HEK293 (cell line): ENCODE results near the gene JAM3.

ENCODE experiments used
- CTCF ChIA-PET: fragments of 350-600 bp; formaldehyde crosslinking; extraction: SDS; loops from one replicate; lab custom pipeline; 2021; ENCODE audit warnings: antibody characterized with exemption; lab: Yijun Ruan, JAX
- POLR2A ChIA-PET: fragments of 300-600 bp; formaldehyde crosslinking; extraction: SDS; loops from one replicate; lab custom pipeline; 2020; ENCODE audit warnings: antibody characterized with exemption, inconsistent platforms; lab: Yijun Ruan, JAX
- H3K27ac ChIP-seq: fragments of 200-500 bp; sonication (Bioruptor generic); 2 replicates; pipeline ENCODE4 v1.5.1; 2014; ENCODE audit warnings: low read depth, low read length, control low read depth, inconsistent platforms; ENCODE audit errors: extremely low read depth
- H3K36me3 ChIP-seq, 2 experiments: fragments of 200-500 bp in 1 of 2; sonication (Bioruptor generic) in 1 of 2; 1 replicate in 1 of 2; 2 replicates in 1 of 2; pipeline ENCODE4 v1.5.1; 2014 to 2017; ENCODE audit warnings: inconsistent platforms in 2 of 2, low read length in 2 of 2; ENCODE audit not compliant: control insufficient read depth in 2 of 2, insufficient read depth in 1 of 2
- H3K4me1 ChIP-seq: fragments of 200-500 bp; sonication (Bioruptor generic); 2 replicates; pipeline ENCODE4 v1.5.1; 2014; ENCODE audit warnings: mild to moderate bottlenecking, low read length, inconsistent platforms; ENCODE audit not compliant: control insufficient read depth, insufficient read depth
- H3K4me3 ChIP-seq: 2 replicates; pipeline ENCODE4 v1.5.1; 2011; ENCODE audit warnings: low read depth, mild to moderate bottlenecking, control low read depth, low read length, moderate library complexity
- H3K9me3 ChIP-seq: fragments of 200-500 bp; sonication (Bioruptor generic); 2 replicates; pipeline ENCODE4 v1.5.1; 2014; ENCODE audit warnings: low read depth, low read length, inconsistent platforms; ENCODE audit not compliant: control insufficient read depth, insufficient read depth
- OVOL3 ChIP-seq: fragments of 450-650 bp; formaldehyde crosslinking; IDR thresholded peaks from 2 replicates; pipeline ENCODE4 v1.5.1; 2016; ENCODE audit warnings: missing biosample characterization, missing genetic modification characterization
- REPIN1 ChIP-seq: fragments of 450-650 bp; formaldehyde crosslinking; IDR thresholded peaks from 2 replicates; pipeline ENCODE4 v1.5.1; 2017; ENCODE audit warnings: missing biosample characterization, missing genetic modification characterization, low read depth
- SCRT2 ChIP-seq: fragments of 450-650 bp; formaldehyde crosslinking; IDR thresholded peaks from 2 replicates; pipeline ENCODE4 v1.5.1; 2016; ENCODE audit warnings: missing biosample characterization, missing genetic modification characterization
- ZBTB20 ChIP-seq: fragments of 450-650 bp; formaldehyde crosslinking; IDR thresholded peaks from 2 replicates; pipeline ENCODE4 v1.5.1; 2016; ENCODE audit warnings: missing biosample characterization, missing genetic modification characterization
- ZNF121 ChIP-seq: fragments of 450-650 bp; formaldehyde crosslinking; IDR thresholded peaks from 2 replicates; pipeline ENCODE4 v1.5.1; 2016; ENCODE audit warnings: missing biosample characterization, missing genetic modification characterization
- ZNF140 ChIP-seq: fragments of 450-650 bp; formaldehyde crosslinking; IDR thresholded peaks from 2 replicates; pipeline ENCODE4 v1.5.1; 2016; ENCODE audit warnings: missing biosample characterization, missing genetic modification characterization
- ZNF146 ChIP-seq: fragments of 450-650 bp; formaldehyde crosslinking; IDR thresholded peaks from 2 replicates; pipeline ENCODE4 v1.5.1; 2016; ENCODE audit warnings: missing biosample characterization, missing genetic modification characterization
- ZNF175 ChIP-seq: fragments of 450-650 bp; formaldehyde crosslinking; IDR thresholded peaks from 2 replicates; pipeline ENCODE4 v1.5.1; 2016; ENCODE audit warnings: missing biosample characterization, missing genetic modification characterization
- ZNF239 ChIP-seq: fragments of 450-650 bp; formaldehyde crosslinking; IDR thresholded peaks from 2 replicates; pipeline ENCODE4 v1.5.1; 2016; ENCODE audit warnings: missing biosample characterization, missing genetic modification characterization
- ZNF292 ChIP-seq: fragments of 450-650 bp; formaldehyde crosslinking; IDR thresholded peaks from 2 replicates; pipeline ENCODE4 v1.5.1; 2016; ENCODE audit warnings: low read depth, missing biosample characterization, missing genetic modification characterization, borderline replicate concordance
- ZNF391 ChIP-seq: fragments of 450-650 bp; formaldehyde crosslinking; IDR thresholded peaks from 2 replicates; pipeline ENCODE4 v1.5.1; 2016; ENCODE audit warnings: low read depth, missing biosample characterization, missing genetic modification characterization, borderline replicate concordance
- ZNF423 ChIP-seq: fragments of 450-650 bp; formaldehyde crosslinking; IDR thresholded peaks from 2 replicates; pipeline ENCODE4 v1.5.1; 2016; ENCODE audit warnings: missing biosample characterization, missing genetic modification characterization
- ZNF48 ChIP-seq: fragments of 450-650 bp; formaldehyde crosslinking; IDR thresholded peaks from 2 replicates; pipeline ENCODE4 v1.5.1; 2016; ENCODE audit warnings: missing biosample characterization, missing genetic modification characterization
- ZNF529 ChIP-seq: fragments of 450-650 bp; formaldehyde crosslinking; IDR thresholded peaks from 2 replicates; pipeline ENCODE4 v1.5.1; 2017; ENCODE audit warnings: missing genetic modification characterization, missing biosample characterization; ENCODE audit not compliant: insufficient replicate concordance
- ZNF571 ChIP-seq: fragments of 450-650 bp; formaldehyde crosslinking; IDR thresholded peaks from 2 replicates; pipeline ENCODE4 v1.5.0; 2017; ENCODE audit warnings: missing biosample characterization, missing genetic modification characterization
- ZNF600 ChIP-seq: fragments of 450-650 bp; formaldehyde crosslinking; IDR thresholded peaks from 2 replicates; pipeline ENCODE4 v1.5.1; 2016; ENCODE audit warnings: missing biosample characterization, missing genetic modification characterization
- ZNF610 ChIP-seq: fragments of 450-650 bp; formaldehyde crosslinking; IDR thresholded peaks from 2 replicates; pipeline ENCODE4 v1.5.1; 2016; ENCODE audit warnings: missing biosample characterization, missing genetic modification characterization, borderline replicate concordance
- ZNF654 ChIP-seq: fragments of 450-650 bp; formaldehyde crosslinking; IDR thresholded peaks from 2 replicates; pipeline ENCODE4 v1.5.1; 2016; ENCODE audit warnings: low read depth, missing biosample characterization, missing genetic modification characterization
- ZNF660 ChIP-seq: fragments of 450-650 bp; IDR thresholded peaks from 2 replicates; pipeline ENCODE4 v1.5.1; 2018; ENCODE audit warnings: missing biosample characterization, mild to moderate bottlenecking, missing genetic modification characterization
- ZNF701 ChIP-seq: fragments of 450-650 bp; formaldehyde crosslinking; IDR thresholded peaks from 2 replicates; pipeline ENCODE4 v1.5.1; 2016; ENCODE audit warnings: missing biosample characterization, missing genetic modification characterization
- ZNF707 ChIP-seq: fragments of 450-650 bp; formaldehyde crosslinking; IDR thresholded peaks from 2 replicates; pipeline ENCODE4 v1.5.1; 2016; ENCODE audit warnings: missing biosample characterization, missing genetic modification characterization
- TF ChIP-seq, protein P1 (sequence below): fragments of 450-650 bp; formaldehyde crosslinking; IDR thresholded peaks from 2 replicates; pipeline ENCODE4 v1.5.1; 2016; ENCODE audit warnings: missing biosample characterization, missing genetic modification characterization, low read depth
- TF ChIP-seq, protein P2 (sequence below): fragments of 450-650 bp; formaldehyde crosslinking; IDR thresholded peaks from 2 replicates; pipeline ENCODE4 v1.5.1; 2016; ENCODE audit warnings: missing biosample characterization, missing genetic modification characterization
- TF ChIP-seq, protein P3 (sequence below): fragments of 450-650 bp; formaldehyde crosslinking; IDR thresholded peaks from 2 replicates; pipeline ENCODE4 v1.5.1; 2017; ENCODE audit warnings: missing biosample characterization, missing genetic modification characterization
- TF ChIP-seq, protein P4 (sequence below): fragments of 450-650 bp; formaldehyde crosslinking; IDR thresholded peaks from 2 replicates; pipeline ENCODE4 v1.5.1; 2017; ENCODE audit warnings: missing biosample characterization, missing genetic modification characterization

Gene JAM3

DNA sequence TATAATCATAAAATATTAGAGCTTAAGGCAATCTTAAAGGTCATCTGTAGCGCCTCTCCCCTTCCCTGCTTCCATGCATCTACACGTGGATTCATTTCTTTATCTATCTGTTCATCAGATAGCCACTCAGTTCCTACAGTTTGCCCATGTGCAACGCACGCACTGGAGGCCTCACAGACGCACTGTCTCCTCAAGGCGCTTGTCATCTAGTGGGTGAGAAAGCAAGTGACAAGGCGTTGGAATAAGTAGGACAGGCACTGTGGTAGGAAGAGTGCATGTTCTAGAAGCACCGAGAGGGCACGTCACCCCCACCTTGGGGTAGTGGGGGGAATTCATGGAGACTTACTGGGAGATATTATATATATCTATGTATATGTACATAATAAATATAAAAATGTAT lies 20.8 kb upstream of the JAM3 start:
- TF ChIP-seq ZNF701 (tag by site-specific recombination) (no peak), ZNF571 (tag by site-specific recombination) (no peak), ZNF239 (tag by site-specific recombination) (no peak), ZNF529 (tag by site-specific recombination) (no peak), ZBTB20 (tag by site-specific recombination) (no peak), ZNF391 (tag by site-specific recombination) (no peak), ZNF660 (tag by site-specific recombination) (no peak), OVOL3 (tag by site-specific recombination) (no peak), ZNF175 (tag by site-specific recombination) (no peak), ZNF140 (no peak), ZNF707 (no peak)
- TF ChIP-seq, protein P1, sequence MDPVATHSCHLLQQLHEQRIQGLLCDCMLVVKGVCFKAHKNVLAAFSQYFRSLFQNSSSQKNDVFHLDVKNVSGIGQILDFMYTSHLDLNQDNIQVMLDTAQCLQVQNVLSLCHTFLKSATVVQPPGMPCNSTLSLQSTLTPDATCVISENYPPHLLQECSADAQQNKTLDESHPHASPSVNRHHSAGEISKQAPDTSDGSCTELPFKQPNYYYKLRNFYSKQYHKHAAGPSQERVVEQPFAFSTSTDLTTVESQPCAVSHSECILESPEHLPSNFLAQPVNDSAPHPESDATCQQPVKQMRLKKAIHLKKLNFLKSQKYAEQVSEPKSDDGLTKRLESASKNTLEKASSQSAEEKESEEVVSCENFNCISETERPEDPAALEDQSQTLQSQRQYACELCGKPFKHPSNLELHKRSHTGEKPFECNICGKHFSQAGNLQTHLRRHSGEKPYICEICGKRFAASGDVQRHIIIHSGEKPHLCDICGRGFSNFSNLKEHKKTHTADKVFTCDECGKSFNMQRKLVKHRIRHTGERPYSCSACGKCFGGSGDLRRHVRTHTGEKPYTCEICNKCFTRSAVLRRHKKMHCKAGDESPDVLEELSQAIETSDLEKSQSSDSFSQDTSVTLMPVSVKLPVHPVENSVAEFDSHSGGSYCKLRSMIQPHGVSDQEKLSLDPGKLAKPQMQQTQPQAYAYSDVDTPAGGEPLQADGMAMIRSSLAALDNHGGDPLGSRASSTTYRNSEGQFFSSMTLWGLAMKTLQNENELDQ (tag by site-specific recombination), result no peak
- TF ChIP-seq, protein P2, sequence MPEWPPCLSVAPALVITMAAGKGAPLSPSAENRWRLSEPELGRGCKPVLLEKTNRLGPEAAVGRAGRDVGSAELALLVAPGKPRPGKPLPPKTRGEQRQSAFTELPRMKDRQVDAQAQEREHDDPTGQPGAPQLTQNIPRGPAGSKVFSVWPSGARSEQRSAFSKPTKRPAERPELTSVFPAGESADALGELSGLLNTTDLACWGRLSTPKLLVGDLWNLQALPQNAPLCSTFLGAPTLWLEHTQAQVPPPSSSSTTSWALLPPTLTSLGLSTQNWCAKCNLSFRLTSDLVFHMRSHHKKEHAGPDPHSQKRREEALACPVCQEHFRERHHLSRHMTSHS (tag by site-specific recombination), result no peak
- no peak overlapping the region for H3K4me3 ChIP-seq
- no peak overlapping the region for H3K27ac ChIP-seq
- H3K4me1 ChIP-seq, result no peaks in the 10 kb centered on the region
- no peaks in the 10 kb centered on the region for H3K9me3 ChIP-seq
- no peaks in the 10 kb centered on the region for H3K36me3 ChIP-seq
- POLR2A ChIA-PET, result interaction anchor here (1.0 kb wide), 1 partner anchor 10 kb away, joined by 3 read pairs; no protein-coding TSS in a partner anchor
- CTCF ChIA-PET, result interaction anchor here (0.6 to 1.6 kb wide), 10 partner anchors 8 to 136 kb away, joined by 3 to 9 read pairs (median 4); no protein-coding TSS in a partner anchor

DNA sequence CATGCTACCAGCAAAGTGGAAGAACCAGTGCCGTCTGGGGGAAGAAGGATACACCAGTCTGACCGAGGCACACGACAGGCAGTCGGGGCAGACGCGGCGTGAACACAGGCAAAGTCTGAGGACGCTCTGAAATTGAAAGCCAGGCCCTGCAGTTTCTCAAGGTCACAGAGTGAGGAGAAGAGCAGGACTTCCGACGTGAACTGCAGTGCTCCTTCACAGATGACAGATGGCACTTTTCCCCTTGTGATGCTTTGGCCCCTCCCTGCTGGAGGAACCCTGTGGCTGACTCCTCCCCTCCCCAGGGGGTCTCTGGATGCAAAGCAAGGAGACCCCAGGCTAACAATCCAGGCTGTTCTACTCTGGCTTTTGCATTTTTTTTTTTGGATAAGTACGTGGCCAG lies 19.6 kb upstream of the JAM3 start:
- H3K36me3 ChIP-seq, result no peaks in the 10 kb centered on the region
- CTCF ChIA-PET, result interaction anchor here (0.6 to 2.3 kb wide), 7 partner anchors 9 to 95 kb away, joined by 3 to 14 read pairs (median 8); no protein-coding TSS in a partner anchor
- no peak for TF ChIP-seq ZNF423 (tag by site-specific recombination)
- no peak for TF ChIP-seq ZNF48
- no peak for TF ChIP-seq ZNF146
- TF ChIP-seq, protein P3, sequence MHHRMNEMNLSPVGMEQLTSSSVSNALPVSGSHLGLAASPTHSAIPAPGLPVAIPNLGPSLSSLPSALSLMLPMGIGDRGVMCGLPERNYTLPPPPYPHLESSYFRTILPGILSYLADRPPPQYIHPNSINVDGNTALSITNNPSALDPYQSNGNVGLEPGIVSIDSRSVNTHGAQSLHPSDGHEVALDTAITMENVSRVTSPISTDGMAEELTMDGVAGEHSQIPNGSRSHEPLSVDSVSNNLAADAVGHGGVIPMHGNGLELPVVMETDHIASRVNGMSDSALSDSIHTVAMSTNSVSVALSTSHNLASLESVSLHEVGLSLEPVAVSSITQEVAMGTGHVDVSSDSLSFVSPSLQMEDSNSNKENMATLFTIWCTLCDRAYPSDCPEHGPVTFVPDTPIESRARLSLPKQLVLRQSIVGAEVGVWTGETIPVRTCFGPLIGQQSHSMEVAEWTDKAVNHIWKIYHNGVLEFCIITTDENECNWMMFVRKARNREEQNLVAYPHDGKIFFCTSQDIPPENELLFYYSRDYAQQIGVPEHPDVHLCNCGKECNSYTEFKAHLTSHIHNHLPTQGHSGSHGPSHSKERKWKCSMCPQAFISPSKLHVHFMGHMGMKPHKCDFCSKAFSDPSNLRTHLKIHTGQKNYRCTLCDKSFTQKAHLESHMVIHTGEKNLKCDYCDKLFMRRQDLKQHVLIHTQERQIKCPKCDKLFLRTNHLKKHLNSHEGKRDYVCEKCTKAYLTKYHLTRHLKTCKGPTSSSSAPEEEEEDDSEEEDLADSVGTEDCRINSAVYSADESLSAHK, result no peak
- no peak for TF ChIP-seq SCRT2
- TF ChIP-seq ZNF654 (tag by site-specific recombination), result no peak
- TF ChIP-seq ZNF610 (tag by site-specific recombination), result no peak
- no peak for TF ChIP-seq ZNF140
- TF ChIP-seq, protein P4, sequence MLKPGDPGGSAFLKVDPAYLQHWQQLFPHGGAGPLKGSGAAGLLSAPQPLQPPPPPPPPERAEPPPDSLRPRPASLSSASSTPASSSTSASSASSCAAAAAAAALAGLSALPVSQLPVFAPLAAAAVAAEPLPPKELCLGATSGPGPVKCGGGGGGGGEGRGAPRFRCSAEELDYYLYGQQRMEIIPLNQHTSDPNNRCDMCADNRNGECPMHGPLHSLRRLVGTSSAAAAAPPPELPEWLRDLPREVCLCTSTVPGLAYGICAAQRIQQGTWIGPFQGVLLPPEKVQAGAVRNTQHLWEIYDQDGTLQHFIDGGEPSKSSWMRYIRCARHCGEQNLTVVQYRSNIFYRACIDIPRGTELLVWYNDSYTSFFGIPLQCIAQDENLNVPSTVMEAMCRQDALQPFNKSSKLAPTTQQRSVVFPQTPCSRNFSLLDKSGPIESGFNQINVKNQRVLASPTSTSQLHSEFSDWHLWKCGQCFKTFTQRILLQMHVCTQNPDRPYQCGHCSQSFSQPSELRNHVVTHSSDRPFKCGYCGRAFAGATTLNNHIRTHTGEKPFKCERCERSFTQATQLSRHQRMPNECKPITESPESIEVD, result no peak
- TF ChIP-seq ZNF292 (tag by site-specific recombination), result no peak
- TF ChIP-seq ZNF600 (tag by site-specific recombination), result no peak
- TF ChIP-seq REPIN1 (tag by site-specific recombination), result no peak
- no peak for TF ChIP-seq ZNF121 (tag by site-specific recombination)
- TF ChIP-seq, all 188 proteins: peak for 0
- H3K4me3 ChIP-seq, result no peak overlapping the region
- no peak overlapping the region for H3K27ac ChIP-seq
- H3K4me1 ChIP-seq, result no peaks in the 10 kb centered on the region
- H3K9me3 ChIP-seq, result no peaks in the 10 kb centered on the region
- POLR2A ChIA-PET, result interaction anchor here (0.6 kb wide), 1 partner anchor 12 kb away, joined by 6 read pairs; no protein-coding TSS in a partner anchor
